GM12891 (cell line): ENCODE measurements around the gene ZFPM1.
"Not testable (repeated sequence)": the region's sequence is repeated elsewhere in the genome, so short reads cannot be mapped to it uniquely, and the experiment has no call there.

Experiments used
- POLR2A ChIP-seq: IDR thresholded peaks from 2 replicates; pipeline ENCODE4 v1.6.1; 2011; ENCODE audit warnings: low read depth, low read length, control low read depth
- POLR2AphosphoS5 ChIP-seq: IDR thresholded peaks from 2 replicates; pipeline ENCODE4 v1.6.1; 2011; ENCODE audit warnings: low read depth, low read length, control low read depth
- TAF1 ChIP-seq: IDR thresholded peaks from 2 replicates; pipeline ENCODE4 v1.6.1; 2011; ENCODE audit warnings: low read depth, low read length, control low read depth

- TF ChIP-seq POLR2A, POLR2AphosphoS5, TAF1: not testable (repeated sequence)
Observed at GRCh38 chr16:88470696-88471095, 17.6 kb downstream of the ZFPM1 start.
